Stimulated activated naive CD4-positive, alpha-beta T cell (primary cell): Measurements from ENCODE around the gene CSNK1G1.

Source experiments
- DNase-seq, 6 experiments: peaks; one replicate each; lab custom pipeline; 2025; lab: John Stamatoyannopoulos, UW

Gene CSNK1G1

DNA sequence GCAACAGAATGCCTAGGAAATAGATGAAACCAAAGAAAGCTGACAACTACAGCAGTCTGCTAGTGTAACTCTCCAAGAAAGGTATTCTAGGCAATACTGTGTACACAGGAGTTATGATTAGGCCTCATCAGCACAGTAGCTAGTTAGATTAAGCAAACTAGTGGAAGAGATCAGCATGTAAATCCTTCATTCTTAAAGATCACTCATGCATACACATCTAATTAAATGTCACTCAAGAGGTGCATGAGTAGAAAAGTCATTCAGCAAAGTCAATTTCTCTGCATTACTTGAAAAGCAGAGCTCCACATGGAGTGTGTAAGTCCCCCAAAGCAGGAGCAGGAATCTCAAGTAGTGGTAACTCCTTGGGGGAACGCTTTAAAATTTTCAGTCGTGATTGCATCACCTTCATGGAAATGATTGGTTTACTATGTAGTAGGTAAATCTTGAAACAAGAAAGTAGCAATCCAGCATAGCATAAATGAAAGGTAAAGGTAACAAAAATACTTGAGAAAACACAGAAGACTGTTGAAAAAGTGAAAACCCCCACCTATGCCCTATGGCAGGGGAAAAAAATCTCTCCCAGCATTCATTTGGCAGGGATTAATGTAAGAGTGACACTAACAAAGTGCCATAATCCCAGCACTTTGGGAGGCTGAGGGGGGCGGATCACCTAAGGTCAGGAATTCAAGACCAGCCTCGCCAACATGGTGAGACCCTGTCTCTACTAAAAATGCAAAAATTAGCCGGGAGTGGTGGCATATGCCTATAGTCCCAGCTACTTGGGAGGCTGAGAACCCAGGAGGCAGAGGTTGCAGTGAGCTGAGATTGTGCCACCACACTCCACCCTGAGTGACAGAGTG is 163.8 kb downstream of the CSNK1G1 start:
- no peak for DNase-seq

GRCh38 chr15:64187396-64188191 is 168.4 kb downstream of the CSNK1G1 start:
- no peak for DNase-seq

GRCh38 chr15:64185146-64185911 is 170.6 kb downstream of the CSNK1G1 start:
- DNase-seq: no peak

DNA sequence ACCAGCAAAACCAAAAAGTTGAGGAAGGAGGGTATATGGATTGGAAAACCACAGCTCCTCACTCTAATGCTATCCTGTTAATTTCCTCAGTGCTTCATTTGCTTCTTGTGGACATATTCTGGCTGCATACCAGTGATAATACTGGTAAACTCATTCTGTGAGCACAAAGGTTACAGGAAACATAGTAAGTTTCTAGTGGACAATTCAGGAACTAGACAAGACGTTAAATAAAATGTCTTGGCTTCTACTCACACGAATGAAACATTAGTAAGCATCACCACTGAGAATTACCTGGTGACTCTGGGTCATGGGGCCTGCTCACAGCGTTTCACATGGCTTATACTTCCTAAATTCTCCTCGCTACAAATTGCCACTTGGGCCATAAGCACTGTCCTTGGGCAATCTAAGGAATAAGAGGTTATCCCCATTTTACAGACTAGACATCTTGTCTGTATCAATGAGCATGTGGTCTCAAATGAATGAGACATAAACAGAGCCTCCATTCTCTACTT is 173.1 kb downstream of the CSNK1G1 start:
- no peak for DNase-seq

DNA sequence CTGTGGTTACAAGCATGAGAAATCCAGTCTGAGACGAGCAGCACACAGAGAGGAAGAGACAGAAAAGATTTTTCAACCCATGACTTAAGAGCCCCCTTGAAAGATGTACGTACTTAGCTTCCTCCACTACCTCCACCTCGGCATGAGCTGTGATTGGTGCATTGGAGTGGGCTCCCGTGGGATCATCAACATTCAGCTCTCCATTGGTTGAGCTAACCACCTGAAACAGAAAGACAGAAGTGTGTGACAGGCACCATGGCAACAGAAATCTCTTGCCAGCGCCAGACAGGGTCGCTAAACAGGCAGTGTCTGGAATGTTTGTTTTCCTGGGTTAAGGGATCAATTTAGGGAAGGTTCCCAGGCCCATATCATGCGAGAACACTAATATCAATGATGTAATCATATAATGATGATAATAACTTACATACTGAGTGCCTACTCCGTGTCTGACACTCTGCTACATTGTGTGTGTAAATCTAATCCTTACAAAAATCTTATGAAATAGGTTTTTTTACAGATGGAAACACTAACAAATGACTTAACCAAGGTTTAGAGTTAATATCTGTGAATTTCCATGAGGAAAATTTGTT is 175.6 kb downstream of the CSNK1G1 start:
- DNase-seq: no peak

DNA sequence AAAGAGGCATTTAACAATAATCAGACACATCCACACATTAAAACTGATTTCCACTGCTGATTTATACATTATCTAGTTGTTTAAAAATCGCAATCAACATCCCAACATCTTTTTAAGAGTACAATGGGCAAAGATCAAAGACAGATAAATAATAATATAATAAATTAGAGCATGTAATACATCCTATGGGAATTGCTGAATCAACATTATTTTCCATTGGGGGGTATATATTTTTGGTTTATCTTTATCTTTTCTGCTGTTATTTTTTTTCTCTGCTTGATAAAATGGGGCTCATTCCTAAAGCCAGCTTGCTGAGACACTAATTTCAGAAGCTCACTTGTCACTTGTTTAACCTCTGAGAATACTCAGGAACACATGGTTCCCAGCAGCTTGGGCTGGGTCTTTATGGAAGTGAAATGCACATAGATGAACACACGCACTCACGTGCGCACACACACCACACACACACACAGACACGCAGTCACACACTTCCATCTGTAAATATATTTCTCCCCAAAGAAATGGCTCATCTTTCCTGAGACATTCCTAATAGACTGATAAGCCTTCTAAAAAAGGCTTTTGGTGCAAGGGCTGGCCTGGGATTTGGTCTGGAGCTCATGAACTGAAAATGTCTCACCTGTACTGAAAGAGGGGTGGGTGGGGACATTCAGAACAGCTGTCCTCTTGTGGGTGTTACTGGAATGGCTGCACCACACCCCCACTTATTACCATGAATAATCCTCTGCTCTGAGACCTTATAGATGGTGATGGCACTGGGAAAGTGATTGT is 189.7 kb downstream of the CSNK1G1 start:
- DNase-seq: no peak

- DNase-seq: no peak
Observed at GRCh38 chr15:64164436-64164835, 191.5 kb downstream of the CSNK1G1 start.

DNA sequence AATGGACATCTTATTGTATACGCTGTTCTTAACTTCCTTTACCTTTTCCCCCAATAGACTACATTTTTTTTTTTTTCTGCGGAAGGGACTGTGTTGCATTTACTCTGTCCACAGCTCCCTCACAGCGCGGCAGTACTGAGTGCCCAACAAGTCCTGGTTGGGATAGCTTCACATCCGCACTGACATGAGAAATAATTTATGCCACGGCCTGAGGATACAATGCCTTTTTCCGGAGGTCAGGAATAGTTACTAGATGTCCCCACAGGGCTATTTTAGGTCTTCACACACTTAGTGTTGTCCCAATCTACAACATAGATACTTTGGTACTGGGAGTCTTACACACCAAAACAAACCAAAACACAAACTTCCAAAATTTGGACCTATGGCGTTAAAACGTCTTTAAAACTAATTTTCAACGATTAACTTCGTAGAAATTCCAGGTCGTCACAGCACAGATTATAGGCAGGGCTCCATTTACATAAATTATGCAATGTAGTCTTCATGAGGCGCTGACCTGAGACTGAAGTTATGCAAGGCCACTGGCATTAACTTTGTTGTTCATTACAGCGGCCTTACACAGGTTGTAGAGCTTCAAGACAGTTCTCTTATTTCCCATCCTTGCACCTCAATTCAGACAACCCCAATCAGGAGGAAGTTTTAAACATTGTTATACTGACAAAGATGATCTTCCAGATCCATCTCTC is 192.2 kb downstream of the CSNK1G1 start:
- DNase-seq: no peak

DNA sequence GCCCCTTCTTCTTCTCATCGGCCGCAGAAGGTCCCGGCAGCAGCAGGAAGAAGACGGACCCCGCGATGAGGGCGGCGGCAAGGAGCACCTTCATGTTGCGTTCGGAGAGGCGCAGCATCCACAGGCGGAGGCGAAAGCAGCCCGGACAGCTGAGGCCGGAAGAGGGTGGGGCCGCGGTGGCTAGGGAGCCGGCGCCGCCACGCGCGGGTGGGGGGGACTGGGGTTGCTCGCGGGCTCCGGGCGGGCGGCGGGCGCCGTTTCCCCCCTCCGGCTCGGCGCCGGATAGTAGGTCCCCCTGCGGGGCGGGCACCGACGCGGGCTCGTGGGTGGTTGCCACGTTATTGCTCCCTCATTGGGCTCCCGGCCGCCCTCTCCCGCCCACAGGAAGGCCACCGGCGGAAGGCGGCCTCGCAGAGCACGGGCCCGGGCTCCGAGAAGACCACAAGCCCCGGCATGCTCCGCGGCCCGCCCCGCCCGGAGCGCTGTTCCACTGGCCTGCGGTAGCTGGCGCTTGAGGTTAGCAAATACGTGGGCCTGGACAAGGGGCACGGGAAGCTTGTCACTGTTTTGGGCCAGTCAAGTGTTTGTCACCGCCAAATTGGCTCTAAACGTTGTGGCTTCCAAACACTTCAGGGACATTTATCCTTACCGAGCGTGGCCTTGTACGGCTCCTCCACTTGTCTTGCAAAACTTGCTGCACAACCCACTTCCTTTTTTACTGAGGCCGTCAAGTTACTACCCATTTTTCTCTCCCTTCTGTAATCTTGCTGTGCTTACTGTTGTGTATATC is 192.9 kb downstream of the CSNK1G1 start, which contains the start of gene PPIB:
Gene PPIB (minus strand): TSS at position 154 of the 790 bp plus-strand sequence. CDS start 36 bp downstream, at position 118.
- DNase-seq: peak; percentile 90 to 95 (median 94)

GRCh38 chr15:64162478-64162868 is 193.5 kb downstream of the CSNK1G1 start:
- DNase-seq: peak in 1 of 6 experiments; percentile 46

- peak in 1 of 6 experiments; percentile 21 for DNase-seq
Observed at GRCh38 chr15:64161688-64162477, 194.1 kb downstream of the CSNK1G1 start.

- no peak for DNase-seq
Observed at GRCh38 chr15:64158363-64159134, 197.4 kb downstream of the CSNK1G1 start.

GRCh38 chr15:64157599-64158125 is 198.3 kb downstream of the CSNK1G1 start:
- no peak for DNase-seq

DNA sequence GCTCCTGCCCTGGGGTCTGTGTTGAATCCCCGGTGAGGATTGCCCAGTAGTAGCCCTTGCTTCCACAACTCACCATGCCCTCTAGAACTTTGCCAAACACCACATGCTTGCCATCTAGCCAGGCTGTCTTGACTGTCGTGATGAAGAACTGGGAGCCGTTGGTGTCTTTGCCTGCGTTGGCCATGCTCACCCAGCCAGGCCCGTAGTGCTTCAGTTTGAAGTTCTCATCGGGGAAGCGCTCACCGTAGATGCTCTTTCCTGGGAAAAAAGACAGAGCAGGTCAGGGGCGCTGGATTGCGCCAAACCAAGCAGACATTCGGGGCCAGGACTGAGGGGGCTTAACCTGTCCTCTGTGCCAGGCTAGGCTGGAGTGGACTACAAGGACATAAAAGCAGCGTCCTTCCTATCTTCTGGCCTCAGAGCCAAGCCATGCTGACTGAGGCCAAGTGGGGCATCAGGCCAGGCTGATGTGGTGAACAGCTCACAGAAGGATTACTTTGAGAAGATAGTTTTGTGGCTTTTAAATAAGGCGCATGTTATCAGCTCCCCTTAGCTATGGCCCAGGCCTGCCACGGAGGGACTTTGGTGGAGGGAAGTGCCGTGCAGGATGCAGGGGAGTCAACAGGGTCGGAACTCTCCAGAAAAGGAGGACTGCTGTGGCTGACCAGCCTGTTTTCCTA is 199.2 kb downstream of the CSNK1G1 start:
- DNase-seq: no peak

- DNase-seq: no peak
Observed at GRCh38 chr15:64155802-64156651, 199.9 kb downstream of the CSNK1G1 start.
